Endothelial cell of umbilical vein (primary cell): Measurements from ENCODE around the gene TMEM19. TPM values are rescaled to one million over a fixed set of nuclear protein-coding genes. Genes with fewer than 3 reads are reported as not detected.

Source experiments
- BruUV-seq: library from RNA; stranded (reverse); fragments of 400-500 nt; replicated peaks from 2 replicates; lab custom pipeline; 2021; lab: Mats Ljungman, UMichigan
- CTCF ChIA-PET: fragments of 300-600, 350-600 bp; sonication (Branson Sonifier 250); formaldehyde crosslinking; loops from one replicate; lab custom pipeline; 2021; ENCODE audit warnings: antibody characterized with exemption, inconsistent platforms; lab: Charles Lee
- POLR2A ChIA-PET: fragments of 300-600, 350-600 bp; sonication (Branson Sonifier 250); formaldehyde crosslinking; loops from one replicate; lab custom pipeline; 2021; ENCODE audit warnings: antibody characterized with exemption, inconsistent platforms; lab: Charles Lee
- DNase-seq: peaks from one replicate; pipeline ENCODE4 v3.0.0-alpha.2; 2011; ENCODE audit warnings: low read depth, low spot score
- FAIRE-seq: peaks from 2 replicates; lab custom pipeline; 2011; peaks lifted over from hg19 to GRCh38; lab: Jason Lieb, UNC
- H2AFZ ChIP-seq: 2 replicates; pipeline ENCODE4 v1.6.0; 2012; ENCODE audit warnings: low read depth, low read length, control low read depth, inconsistent platforms
- H3K27ac ChIP-seq: 2 replicates; pipeline ENCODE4 v1.5.1; 2011; ENCODE audit warnings: low read depth, mild to moderate bottlenecking, control low read depth, low read length, moderate library complexity; ENCODE audit not compliant: insufficient read depth
- H3K27me3 ChIP-seq, 2 experiments: 2 replicates each; pipeline versions ENCODE4 v1.6.0 to v1.6.1; 2011; ENCODE audit warnings: low read length in 2 of 2, mixed read lengths in 1 of 2; ENCODE audit not compliant: control insufficient read depth in 2 of 2, insufficient read depth in 2 of 2
- H3K36me3 ChIP-seq, 2 experiments: 2 replicates in 1 of 2; 3 replicates in 1 of 2; pipeline ENCODE4 v1.5.1; 2011; ENCODE audit warnings: low read length in 2 of 2, mild to moderate bottlenecking in 1 of 2, moderate library complexity in 1 of 2; ENCODE audit not compliant: control insufficient read depth in 2 of 2, insufficient read depth in 2 of 2; ENCODE audit errors: extremely low read depth in 1 of 2
- H3K4me1 ChIP-seq: 3 replicates; pipeline ENCODE4 v1.5.1; 2011; ENCODE audit warnings: mild to moderate bottlenecking, low read length; ENCODE audit not compliant: control insufficient read depth, insufficient read depth; ENCODE audit errors: extremely low read depth
- H3K4me2 ChIP-seq: 2 replicates; pipeline ENCODE4 v1.6.1; 2011; ENCODE audit warnings: low read length, control low read depth, mixed read lengths; ENCODE audit not compliant: insufficient read depth
- H3K4me3 ChIP-seq, 3 experiments: fragments of 200-600 bp in 1 of 3; sonication (generic), shearing (Covaris generic) in 1 of 3; replicated peaks in 1 of 3; 2 replicates each; pipeline ENCODE4 v1.5.1; 2011 to 2016; ENCODE audit warnings: control low read depth in 3 of 3, low read length in 3 of 3, mild to moderate bottlenecking in 2 of 3, inconsistent platforms in 1 of 3, low read depth in 1 of 3, moderate library complexity in 1 of 3; ENCODE audit not compliant: insufficient read depth in 1 of 3
- H3K79me2 ChIP-seq: 2 replicates; pipeline ENCODE4 v1.6.0; 2012; ENCODE audit warnings: low read length, inconsistent platforms; ENCODE audit not compliant: control insufficient read depth, insufficient read depth
- H3K9ac ChIP-seq: replicated peaks from 2 replicates; pipeline ENCODE3; 2011; ENCODE audit warnings: low read length, control low read depth; ENCODE audit not compliant: insufficient read depth; ENCODE audit errors: extremely low read depth
- H3K9me1 ChIP-seq: replicated peaks from 3 replicates; pipeline ENCODE4 v1.6.0; 2011; ENCODE audit warnings: mild to moderate bottlenecking, low read length; ENCODE audit not compliant: control insufficient read depth, insufficient read depth; ENCODE audit errors: extremely low read depth
- H3K9me3 ChIP-seq: replicated peaks from 2 replicates; pipeline ENCODE4 v1.5.1; 2012; ENCODE audit warnings: low read length, inconsistent platforms; ENCODE audit not compliant: control insufficient read depth, insufficient read depth
- H4K20me1 ChIP-seq: replicated peaks from 2 replicates; pipeline ENCODE3; 2011; ENCODE audit warnings: mild to moderate bottlenecking, low read length; ENCODE audit not compliant: control insufficient read depth, insufficient read depth; ENCODE audit errors: extremely low read depth
- CTCF ChIP-seq, 2 donors: IDR thresholded peaks; 1 replicate in 1 of 2; 2 replicates in 1 of 2; pipeline ENCODE4 v1.5.1; 2011; ENCODE audit warnings: low read length in 2 of 2, mild to moderate bottlenecking in 2 of 2, moderate library complexity in 2 of 2, control low read depth in 1 of 2, inconsistent platforms in 1 of 2, low read depth in 1 of 2; ENCODE audit not compliant: insufficient read depth in 1 of 2; ENCODE audit errors: extremely low read depth in 1 of 2
- EZH2 ChIP-seq: IDR thresholded peaks from 2 replicates; pipeline ENCODE4 v1.6.1; 2012; ENCODE audit warnings: borderline replicate concordance, low read depth, mild to moderate bottlenecking, moderate library complexity, low read length, inconsistent platforms; ENCODE audit not compliant: severe bottlenecking
- FOS ChIP-seq: IDR thresholded peaks from 2 replicates; pipeline ENCODE4 v1.6.1; 2011; ENCODE audit warnings: mild to moderate bottlenecking, low read length, moderate library complexity, borderline replicate concordance; ENCODE audit not compliant: insufficient read depth
- GATA2 ChIP-seq: IDR thresholded peaks from 2 replicates; pipeline ENCODE4 v1.7.0; 2011; ENCODE audit warnings: low read depth, mild to moderate bottlenecking, moderate library complexity, mixed read lengths, low read length; ENCODE audit not compliant: insufficient read length, insufficient read depth
- JUN ChIP-seq: IDR thresholded peaks from 2 replicates; pipeline ENCODE4 v1.6.1; 2011; ENCODE audit warnings: borderline replicate concordance, low read depth; ENCODE audit not compliant: insufficient read length, insufficient read depth
- POLR2A ChIP-seq: IDR thresholded peaks from 2 replicates; pipeline ENCODE4 v1.6.1; 2012; ENCODE audit warnings: low read depth, mild to moderate bottlenecking, control low read depth, low read length
- POLR2AphosphoS5 ChIP-seq: IDR thresholded peaks from 2 replicates; pipeline ENCODE4 v1.6.1; 2012; ENCODE audit warnings: low read depth, mild to moderate bottlenecking, control low read depth, low read length, moderate library complexity; ENCODE audit not compliant: insufficient read depth
- dilution Hi-C: fragments of 300-500 bp; cut with MboI; formaldehyde crosslinking; loops from one replicate; pipeline ENCODE4 v1.15.0; 2019; ENCODE audit warnings: low sequenced_read_pairs; ENCODE audit not compliant: extremely low pct_ligation_motif_present
- intact Hi-C: fragments of 100-400 bp; cut with micrococcal nuclease; formaldehyde crosslinking; loops from one replicate; pipeline ENCODE4 v1.10.0; 2022
- polyA plus RNA-seq, 4 experiments: library from polyadenylated mRNA; depleted of rRNA in 3 of 4; stranded (reverse) in 3 of 4; unstranded in 1 of 4; fragments of >200 nt; gene quantifications; 2 replicates each; pipeline versions ENCODE4 v1.2.1 to v1.2.3, GENCODE V29; 2011 to 2012; ENCODE audit warnings: missing spikeins in 1 of 4
- total RNA-seq: library from RNA; stranded (reverse); gene quantifications from 2 replicates; pipeline ENCODE4 v1.2.3, GENCODE V29; 2021

The TMEM19 gene
- total and polyA plus RNA-seq, 2 donors (not counting 3 experiments of a cell fraction or from before 2014, with no cell fraction given) = 20.4 to 23.8 TPM

DNA sequence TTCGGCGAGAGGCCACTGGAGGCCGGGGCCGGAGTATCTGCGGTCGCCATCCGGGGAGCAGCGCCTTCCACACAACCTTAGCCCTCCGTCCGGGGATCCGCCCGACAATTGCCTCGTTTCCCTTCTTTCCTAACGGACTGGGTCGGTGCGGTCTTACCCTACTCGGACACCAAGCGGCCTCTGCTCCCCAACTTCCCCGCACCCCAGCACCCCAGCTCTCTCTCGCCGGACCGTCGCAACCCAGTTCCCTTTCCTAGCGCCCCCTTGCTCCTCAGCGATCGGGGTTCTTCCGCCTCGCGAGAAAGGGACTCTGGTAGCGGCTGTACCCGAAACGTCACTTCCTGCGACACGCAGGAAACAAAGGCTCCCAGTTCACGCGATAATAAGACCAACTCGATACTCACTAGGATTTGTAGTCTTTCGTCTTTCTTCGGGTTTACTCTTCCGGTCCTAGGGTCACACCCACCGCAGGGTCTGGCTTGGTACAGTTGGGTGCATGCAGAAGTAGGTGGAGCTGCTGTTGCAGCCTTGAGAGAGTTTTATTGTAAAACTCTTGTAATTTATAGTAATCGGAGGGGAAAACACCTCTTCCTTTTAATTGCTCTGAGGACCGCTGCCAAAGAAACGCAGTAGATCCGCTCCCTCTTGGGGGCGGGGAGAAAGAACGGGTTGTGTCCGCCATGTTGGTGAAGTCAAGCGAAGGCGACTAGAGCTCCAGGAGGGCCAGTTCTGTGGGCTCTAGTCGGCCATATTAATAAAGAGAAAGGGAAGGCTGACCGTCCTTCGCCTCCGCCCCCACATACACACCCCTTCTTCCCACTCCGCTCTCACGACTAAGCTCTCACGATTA is 22.1 kb upstream of the TMEM19 start, which contains the start of the genes THAP2 and ZFC3H1:
Gene THAP2 (plus strand): TSS at position 741 of the 850 bp plus-strand sequence. CDS start 209 bp downstream, outside the sequence.
Gene ZFC3H1 (minus strand): TSS at position 288 of the 850 bp plus-strand sequence. CDS start 238 bp downstream, at position 50.
- ChIA-PET CTCF (interaction anchor here (0.8 to 4.3 kb wide), 12 partner anchors 11 to 91 kb away, joined by 3 to 36 read pairs (median 4); partner anchors contain the start of genes RAB21 and TMEM19), POLR2A (interaction anchor here (0.8 to 2.4 kb wide), 5 partner anchors 8 to 91 kb away, joined by 3 to 18 read pairs (median 3); partner anchors contain the start of genes RAB21 and TMEM19)
- DNase-seq = peak; percentile 99

More for the DNA sequence above, 22.1 kb upstream of the TMEM19 start, which contains the start of the genes THAP2 and ZFC3H1:
- Histone ChIP-seq H3K9me3 (no peaks in the 10 kb centered on the region), H3K9me1 (no peaks in the 10 kb centered on the region), H3K4me3 (peak within 1 kb of the TSS; percentile 81 to 98 (median 92)), H2AFZ (peak within 1 kb of the TSS; percentile 64), H3K36me3 (peaks cover under 1 to 9% of the 10 kb centered on the region in 2 experiments), H3K79me2 (peaks cover 54% of the 10 kb centered on the region), H3K4me1 (peaks cover 17% of the 10 kb centered on the region), H4K20me1 (no peaks in the 10 kb centered on the region), H3K9ac (peak within 1 kb of the TSS; percentile 75), H3K27me3 (no peaks in the 10 kb centered on the region), H3K4me2 (peak within 1 kb of the TSS; percentile 98), H3K27ac (peak within 1 kb of the TSS; percentile 56)
- BruUV-seq = no TSS peak
- dilution Hi-C loops (no loop called here), intact Hi-C loops (loop anchor here (1.0 to 2.0 kb wide), 5 partner anchors 23 to 176 kb away; partner anchors contain the start of genes RAB21, TBC1D15 and TMEM19)
- peak; percentile 92 for FAIRE-seq
- TF ChIP-seq GATA2 (no peak), CTCF (IDR thresholded peaks at IDR 0.05; ENCODE audit: extremely low read depth in 1 of 2, insufficient read depth in 1 of 2, low read depth in 1 of 2, low read length in 2 of 2) (peak in 1 of 2 donors; percentile 31), FOS (no peak), POLR2AphosphoS5 (peak; percentile 65), POLR2A (peak; percentile 73), JUN (no peak), EZH2 (no peak)
